Gastrocnemius medialis (tissue), 4 donors: ENCODE measurements around the gene DNAJC7.

Source experiments
- POLR2A ChIP-seq, 2 donors: fragments of 450-650 bp; IDR thresholded peaks; one replicate each; pipeline ENCODE4 v1.6.1; 2017; ENCODE audit warnings: antibody characterized with exemption in 2 of 2, mild to moderate bottlenecking in 2 of 2, moderate library complexity in 2 of 2
- TF ChIP-seq, protein P1 (sequence below), 5 experiments: fragments of 450-650 bp in 3 of 5; fragments of 200-600 bp in 2 of 5; sonication (generic) in 2 of 5; IDR thresholded peaks in 4 of 5; conservative IDR thresholded peaks in 1 of 5; 1 replicate in 4 of 5; 2 replicates in 1 of 5; pipeline ENCODE4 v1.5.1; 2016 to 2019; ENCODE audit warnings: antibody characterized with exemption in 5 of 5, mild to moderate bottlenecking in 3 of 5, moderate library complexity in 3 of 5

GRCh38 chr17:41986634-41987033 is 30.6 kb downstream of the DNAJC7 start:
- TF ChIP-seq, protein P1, sequence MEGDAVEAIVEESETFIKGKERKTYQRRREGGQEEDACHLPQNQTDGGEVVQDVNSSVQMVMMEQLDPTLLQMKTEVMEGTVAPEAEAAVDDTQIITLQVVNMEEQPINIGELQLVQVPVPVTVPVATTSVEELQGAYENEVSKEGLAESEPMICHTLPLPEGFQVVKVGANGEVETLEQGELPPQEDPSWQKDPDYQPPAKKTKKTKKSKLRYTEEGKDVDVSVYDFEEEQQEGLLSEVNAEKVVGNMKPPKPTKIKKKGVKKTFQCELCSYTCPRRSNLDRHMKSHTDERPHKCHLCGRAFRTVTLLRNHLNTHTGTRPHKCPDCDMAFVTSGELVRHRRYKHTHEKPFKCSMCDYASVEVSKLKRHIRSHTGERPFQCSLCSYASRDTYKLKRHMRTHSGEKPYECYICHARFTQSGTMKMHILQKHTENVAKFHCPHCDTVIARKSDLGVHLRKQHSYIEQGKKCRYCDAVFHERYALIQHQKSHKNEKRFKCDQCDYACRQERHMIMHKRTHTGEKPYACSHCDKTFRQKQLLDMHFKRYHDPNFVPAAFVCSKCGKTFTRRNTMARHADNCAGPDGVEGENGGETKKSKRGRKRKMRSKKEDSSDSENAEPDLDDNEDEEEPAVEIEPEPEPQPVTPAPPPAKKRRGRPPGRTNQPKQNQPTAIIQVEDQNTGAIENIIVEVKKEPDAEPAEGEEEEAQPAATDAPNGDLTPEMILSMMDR (IDR thresholded peaks at IDR 0.05 in 4 of 5, conservative IDR thresholded peaks at IDR 0.05 in 1 of 5), result no peak
- TF ChIP-seq POLR2A (IDR thresholded peaks at IDR 0.05), result no peak
